H1 (cell line): ENCODE data around the gene COQ10B. TPM values are rescaled to one million over a fixed set of nuclear protein-coding genes. Genes with fewer than 3 reads are reported as not detected.

Source experiments
- EP300 ChIP-seq, 2 experiments: IDR thresholded peaks; 1 replicate in 1 of 2; 2 replicates in 1 of 2; pipeline ENCODE4 v1.6.1; 2011 to 2012; ENCODE audit warnings: low read depth in 2 of 2, low read length in 2 of 2, mild to moderate bottlenecking in 2 of 2, borderline replicate concordance in 1 of 2, inconsistent platforms in 1 of 2, moderate library complexity in 1 of 2
- JUN ChIP-seq: IDR thresholded peaks from 2 replicates; pipeline ENCODE4 v1.6.1; 2011; ENCODE audit warnings: low read depth, mild to moderate bottlenecking, improper control_type of control experiment, low read length
- KDM4A ChIP-seq: IDR thresholded peaks from one replicate; pipeline ENCODE4 v1.7.1; 2012; ENCODE audit warnings: low read depth, mild to moderate bottlenecking, moderate library complexity, low read length, inconsistent platforms; ENCODE audit not compliant: severe bottlenecking
- POLR2AphosphoS5 ChIP-seq: IDR thresholded peaks from 2 replicates; pipeline ENCODE4 v1.6.1; 2011; ENCODE audit warnings: low read depth, low read length
- SP4 ChIP-seq: IDR thresholded peaks from 2 replicates; pipeline ENCODE4 v1.6.1; 2012; ENCODE audit warnings: low read length, inconsistent platforms
- TAF1 ChIP-seq: IDR thresholded peaks from 2 replicates; pipeline ENCODE4 v1.6.1; 2011; ENCODE audit warnings: mild to moderate bottlenecking, low read depth, low read length
- TCF12 ChIP-seq: IDR thresholded peaks from 2 replicates; pipeline ENCODE4 v1.6.1; 2011; ENCODE audit warnings: low read depth, mild to moderate bottlenecking, low read length
- polyA plus RNA-seq, 7 experiments: library from polyadenylated mRNA; depleted of rRNA in 3 of 7; stranded (reverse) in 5 of 7; unstranded in 2 of 7; fragments of >200 nt in 5 of 7; fragments of 200-250 nt in 2 of 7; gene quantifications; 1 replicate in 5 of 7; 2 replicates in 1 of 7; 4 replicates in 1 of 7; pipeline versions ENCODE4 v1.2.1 to v1.2.3, GENCODE V29; 2011 to 2013; ENCODE audit warnings: missing spikeins in 2 of 7, mixed read lengths in 2 of 7
- total RNA-seq: library from RNA; stranded (reverse); fragmentation: NEBNext Ultra II Directional; extraction: Animal tissue kit (Norgen Biotek cat#: 25700); gene quantifications from 2 replicates; pipeline ENCODE4 v1.2.1, GENCODE V29; 2021
- TF ChIP-seq, protein P1 (sequence below): fragments of 300-600 bp; sonication (generic); IDR thresholded peaks from 2 replicates; pipeline ENCODE4 v1.7.1; 2012; ENCODE audit warnings: low read length, moderate library complexity, mild to moderate bottlenecking, inconsistent platforms; ENCODE audit not compliant: insufficient replicate concordance

The COQ10B gene
- total and polyA plus RNA-seq, 2 of the 8 experiments (the other 6 are each of a cell fraction or from before 2014, with no cell fraction given) = 1.9 to 17.3 TPM

GRCh38 chr2:197499594-197500502 is 46.5 kb downstream of the COQ10B start, which contains the start of the genes HSPD1 and HSPE1 (continued):
- TF ChIP-seq, protein P1, sequence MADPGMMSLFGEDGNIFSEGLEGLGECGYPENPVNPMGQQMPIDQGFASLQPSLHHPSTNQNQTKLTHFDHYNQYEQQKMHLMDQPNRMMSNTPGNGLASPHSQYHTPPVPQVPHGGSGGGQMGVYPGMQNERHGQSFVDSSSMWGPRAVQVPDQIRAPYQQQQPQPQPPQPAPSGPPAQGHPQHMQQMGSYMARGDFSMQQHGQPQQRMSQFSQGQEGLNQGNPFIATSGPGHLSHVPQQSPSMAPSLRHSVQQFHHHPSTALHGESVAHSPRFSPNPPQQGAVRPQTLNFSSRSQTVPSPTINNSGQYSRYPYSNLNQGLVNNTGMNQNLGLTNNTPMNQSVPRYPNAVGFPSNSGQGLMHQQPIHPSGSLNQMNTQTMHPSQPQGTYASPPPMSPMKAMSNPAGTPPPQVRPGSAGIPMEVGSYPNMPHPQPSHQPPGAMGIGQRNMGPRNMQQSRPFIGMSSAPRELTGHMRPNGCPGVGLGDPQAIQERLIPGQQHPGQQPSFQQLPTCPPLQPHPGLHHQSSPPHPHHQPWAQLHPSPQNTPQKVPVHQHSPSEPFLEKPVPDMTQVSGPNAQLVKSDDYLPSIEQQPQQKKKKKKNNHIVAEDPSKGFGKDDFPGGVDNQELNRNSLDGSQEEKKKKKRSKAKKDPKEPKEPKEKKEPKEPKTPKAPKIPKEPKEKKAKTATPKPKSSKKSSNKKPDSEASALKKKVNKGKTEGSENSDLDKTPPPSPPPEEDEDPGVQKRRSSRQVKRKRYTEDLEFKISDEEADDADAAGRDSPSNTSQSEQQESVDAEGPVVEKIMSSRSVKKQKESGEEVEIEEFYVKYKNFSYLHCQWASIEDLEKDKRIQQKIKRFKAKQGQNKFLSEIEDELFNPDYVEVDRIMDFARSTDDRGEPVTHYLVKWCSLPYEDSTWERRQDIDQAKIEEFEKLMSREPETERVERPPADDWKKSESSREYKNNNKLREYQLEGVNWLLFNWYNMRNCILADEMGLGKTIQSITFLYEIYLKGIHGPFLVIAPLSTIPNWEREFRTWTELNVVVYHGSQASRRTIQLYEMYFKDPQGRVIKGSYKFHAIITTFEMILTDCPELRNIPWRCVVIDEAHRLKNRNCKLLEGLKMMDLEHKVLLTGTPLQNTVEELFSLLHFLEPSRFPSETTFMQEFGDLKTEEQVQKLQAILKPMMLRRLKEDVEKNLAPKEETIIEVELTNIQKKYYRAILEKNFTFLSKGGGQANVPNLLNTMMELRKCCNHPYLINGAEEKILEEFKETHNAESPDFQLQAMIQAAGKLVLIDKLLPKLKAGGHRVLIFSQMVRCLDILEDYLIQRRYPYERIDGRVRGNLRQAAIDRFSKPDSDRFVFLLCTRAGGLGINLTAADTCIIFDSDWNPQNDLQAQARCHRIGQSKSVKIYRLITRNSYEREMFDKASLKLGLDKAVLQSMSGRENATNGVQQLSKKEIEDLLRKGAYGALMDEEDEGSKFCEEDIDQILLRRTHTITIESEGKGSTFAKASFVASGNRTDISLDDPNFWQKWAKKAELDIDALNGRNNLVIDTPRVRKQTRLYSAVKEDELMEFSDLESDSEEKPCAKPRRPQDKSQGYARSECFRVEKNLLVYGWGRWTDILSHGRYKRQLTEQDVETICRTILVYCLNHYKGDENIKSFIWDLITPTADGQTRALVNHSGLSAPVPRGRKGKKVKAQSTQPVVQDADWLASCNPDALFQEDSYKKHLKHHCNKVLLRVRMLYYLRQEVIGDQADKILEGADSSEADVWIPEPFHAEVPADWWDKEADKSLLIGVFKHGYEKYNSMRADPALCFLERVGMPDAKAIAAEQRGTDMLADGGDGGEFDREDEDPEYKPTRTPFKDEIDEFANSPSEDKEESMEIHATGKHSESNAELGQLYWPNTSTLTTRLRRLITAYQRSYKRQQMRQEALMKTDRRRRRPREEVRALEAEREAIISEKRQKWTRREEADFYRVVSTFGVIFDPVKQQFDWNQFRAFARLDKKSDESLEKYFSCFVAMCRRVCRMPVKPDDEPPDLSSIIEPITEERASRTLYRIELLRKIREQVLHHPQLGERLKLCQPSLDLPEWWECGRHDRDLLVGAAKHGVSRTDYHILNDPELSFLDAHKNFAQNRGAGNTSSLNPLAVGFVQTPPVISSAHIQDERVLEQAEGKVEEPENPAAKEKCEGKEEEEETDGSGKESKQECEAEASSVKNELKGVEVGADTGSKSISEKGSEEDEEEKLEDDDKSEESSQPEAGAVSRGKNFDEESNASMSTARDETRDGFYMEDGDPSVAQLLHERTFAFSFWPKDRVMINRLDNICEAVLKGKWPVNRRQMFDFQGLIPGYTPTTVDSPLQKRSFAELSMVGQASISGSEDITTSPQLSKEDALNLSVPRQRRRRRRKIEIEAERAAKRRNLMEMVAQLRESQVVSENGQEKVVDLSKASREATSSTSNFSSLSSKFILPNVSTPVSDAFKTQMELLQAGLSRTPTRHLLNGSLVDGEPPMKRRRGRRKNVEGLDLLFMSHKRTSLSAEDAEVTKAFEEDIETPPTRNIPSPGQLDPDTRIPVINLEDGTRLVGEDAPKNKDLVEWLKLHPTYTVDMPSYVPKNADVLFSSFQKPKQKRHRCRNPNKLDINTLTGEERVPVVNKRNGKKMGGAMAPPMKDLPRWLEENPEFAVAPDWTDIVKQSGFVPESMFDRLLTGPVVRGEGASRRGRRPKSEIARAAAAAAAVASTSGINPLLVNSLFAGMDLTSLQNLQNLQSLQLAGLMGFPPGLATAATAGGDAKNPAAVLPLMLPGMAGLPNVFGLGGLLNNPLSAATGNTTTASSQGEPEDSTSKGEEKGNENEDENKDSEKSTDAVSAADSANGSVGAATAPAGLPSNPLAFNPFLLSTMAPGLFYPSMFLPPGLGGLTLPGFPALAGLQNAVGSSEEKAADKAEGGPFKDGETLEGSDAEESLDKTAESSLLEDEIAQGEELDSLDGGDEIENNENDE = no peak
- TF ChIP-seq EP300 (IDR thresholded peaks at IDR 0.05; ENCODE audit: borderline replicate concordance in 1 of 2, low read depth in 2 of 2, low read length in 2 of 2) (peak in 1 of 2 experiments; percentile 37; a peak in 1 of 3 replicates), POLR2AphosphoS5 (peak; percentile 98), JUN (peak; percentile 33; the same call in 1 of the 2 replicates), TAF1 (peak; percentile 97), TCF12 (no peak; the same call in 1 of the 2 replicates), SP4 (peak; percentile 93), KDM4A (peak; percentile 77)
